GM19035 (cell line): ENCODE results near the gene SALL2.

Experiments used
- ATAC-seq: cut with Tn5 transposase; IDR thresholded peaks from one replicate; pipeline ENCODE4 v1.9.1; 2021; ENCODE audit not compliant: unreplicated experiment

SALL2 gene

DNA sequence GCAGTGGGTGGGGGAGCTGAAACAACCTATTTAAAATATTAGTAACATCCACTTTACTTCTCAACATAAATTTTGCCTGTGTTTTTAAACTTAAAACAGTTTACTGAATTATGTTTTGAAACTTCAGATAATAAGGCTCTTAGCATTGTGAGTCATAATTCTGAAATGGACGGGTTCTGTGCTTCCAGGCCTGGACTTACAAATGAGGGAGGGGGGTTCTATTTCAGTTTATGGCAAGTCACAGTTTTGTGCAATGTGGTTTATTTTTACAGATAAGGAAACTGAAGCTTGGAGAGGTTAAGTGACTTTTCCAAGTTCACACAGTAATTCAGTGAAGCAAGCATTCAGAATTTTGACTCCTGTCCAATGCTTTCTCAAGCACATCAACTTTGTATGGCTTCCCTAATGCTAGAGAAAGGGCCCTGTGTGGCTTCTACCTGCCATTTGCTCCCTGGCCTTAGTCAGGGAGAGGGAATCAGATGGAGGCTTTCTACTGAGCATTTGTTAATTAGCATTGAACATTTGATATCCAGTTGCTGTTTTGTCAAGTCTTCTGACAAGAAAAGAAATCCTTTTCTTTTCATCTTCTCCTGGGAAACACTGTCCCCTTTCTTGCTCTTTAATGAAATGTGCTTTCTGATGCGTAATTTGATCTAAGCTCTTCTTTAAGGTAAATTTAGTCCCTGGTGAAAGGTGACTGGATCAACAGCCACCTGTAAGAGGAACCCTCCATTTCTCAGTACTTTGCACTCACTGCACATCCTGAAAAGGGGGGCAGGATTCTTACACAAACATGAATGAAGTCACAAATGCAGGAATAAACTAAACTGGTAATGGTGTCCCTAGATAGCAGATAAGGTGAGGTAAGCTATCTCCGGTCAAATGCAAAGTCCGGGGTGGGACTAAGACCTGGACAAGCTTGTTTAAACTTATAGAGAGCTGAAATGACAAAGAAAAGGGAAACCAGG lies 2.5 kb upstream of the SALL2 start:
- no peak for ATAC-seq

DNA sequence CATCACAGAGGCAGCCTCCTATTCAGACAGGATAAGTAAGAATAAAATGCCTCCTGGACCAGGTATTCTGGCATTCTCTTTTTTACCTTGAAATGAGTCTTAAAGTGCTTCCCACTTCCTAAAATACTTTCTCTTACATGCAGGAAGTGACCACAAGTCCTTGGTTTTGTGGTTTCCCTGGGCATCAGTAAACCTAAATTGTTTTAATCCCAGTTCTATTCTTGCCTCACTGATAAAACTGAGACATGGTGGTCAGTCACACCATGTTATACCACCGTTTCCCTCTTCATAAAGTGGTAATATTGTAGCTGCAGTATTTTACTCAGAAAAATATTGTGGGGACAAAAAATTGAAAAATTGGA lies 1.2 kb upstream of the SALL2 start:
- ATAC-seq = no peak

DNA sequence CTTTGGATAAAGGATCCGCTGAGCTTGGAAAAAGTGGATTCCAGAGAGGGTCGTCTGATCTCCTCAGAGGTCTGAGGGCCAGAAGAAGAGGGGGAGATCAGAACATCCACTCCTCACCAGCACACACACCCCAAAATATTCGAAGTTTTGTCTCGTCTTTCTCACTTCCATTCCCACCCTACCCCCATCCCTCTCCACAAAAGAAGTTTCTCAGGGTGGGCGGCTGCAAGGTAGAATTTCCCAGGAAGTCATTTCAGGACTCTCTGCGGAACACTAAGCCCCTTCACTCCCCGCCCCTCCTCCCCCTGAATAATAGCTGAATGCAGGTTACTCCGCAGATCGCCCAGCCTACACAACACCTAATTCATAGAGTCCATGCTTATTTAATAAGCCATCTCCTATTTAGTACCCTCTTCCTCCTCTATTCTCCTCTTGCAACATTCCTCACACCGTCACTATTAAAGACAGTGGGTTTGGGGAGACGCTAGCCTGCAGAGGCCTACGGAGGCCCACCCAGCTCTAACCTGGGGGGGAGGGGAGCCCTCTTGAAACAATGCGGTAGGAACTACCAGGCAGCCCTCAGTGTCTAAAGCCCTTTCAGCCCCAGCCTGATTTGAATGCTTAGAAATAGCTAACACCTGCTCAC lies 649 bp upstream of the SALL2 start:
- no peak for ATAC-seq

DNA sequence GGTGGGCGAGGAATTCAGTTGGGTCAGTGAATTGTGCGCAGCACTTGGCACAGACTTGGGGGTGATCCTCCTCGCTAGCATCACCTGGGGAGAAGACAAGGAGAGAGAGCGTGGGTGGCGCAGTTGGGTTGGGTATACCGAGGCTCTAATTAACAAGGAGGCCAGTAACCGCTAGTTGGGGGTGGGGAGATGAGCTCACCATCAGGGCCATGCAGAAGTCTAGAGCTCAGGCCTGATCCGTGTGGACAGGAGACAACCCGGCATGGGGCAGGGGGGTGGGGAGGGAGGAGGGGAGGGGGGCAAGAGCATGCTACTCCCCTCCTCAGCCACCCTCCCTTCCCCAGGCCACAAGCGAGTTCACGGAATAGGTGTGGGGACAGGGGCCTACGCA lies 580 bp downstream of the SALL2 start:
- no peak for ATAC-seq

DNA sequence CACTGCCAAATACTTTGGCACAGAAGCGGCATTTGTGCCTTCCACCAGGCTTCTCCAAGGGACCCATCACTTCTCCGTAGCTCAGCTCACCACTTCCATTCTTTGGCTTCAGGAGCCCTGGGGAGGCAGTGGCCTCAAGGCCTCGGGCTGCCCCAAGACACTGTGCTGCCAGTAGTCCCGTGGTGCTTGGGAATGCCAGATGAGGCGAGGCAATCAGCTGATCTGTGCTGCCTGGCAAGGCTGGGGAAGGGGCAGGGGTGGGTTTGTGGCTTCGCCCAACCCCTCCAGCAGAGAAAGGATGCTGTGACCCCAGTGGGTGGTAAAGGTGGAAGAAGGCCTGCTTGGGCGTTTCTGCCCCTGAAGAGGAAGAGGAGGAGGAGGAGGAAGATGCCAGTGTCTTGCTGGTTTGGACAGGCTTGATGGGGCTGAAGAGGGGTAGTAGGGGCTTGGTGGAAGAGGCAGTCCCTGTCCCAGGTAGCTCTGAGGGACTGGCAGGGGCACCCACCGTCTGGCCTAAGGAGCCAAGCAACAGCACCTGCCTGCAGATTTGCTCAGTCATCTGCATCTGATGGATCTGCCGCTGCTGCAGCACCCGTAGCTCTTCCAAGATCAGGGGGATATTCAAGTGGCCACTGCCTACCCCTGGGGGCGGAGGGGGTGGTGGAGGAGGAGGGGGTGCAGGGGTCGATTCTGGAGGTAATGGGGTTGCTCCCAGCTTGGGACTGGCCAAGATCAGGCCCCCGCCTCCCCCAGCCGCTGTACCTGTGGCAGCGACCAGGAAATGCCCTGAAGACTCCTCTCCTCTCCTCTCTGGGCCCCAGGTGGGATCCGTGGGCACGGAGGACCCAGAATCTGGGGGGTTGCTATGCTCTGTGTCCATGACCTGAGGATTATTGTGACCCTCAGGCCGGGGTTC lies 1.3 kb downstream of the SALL2 start:
- no peak for ATAC-seq

DNA sequence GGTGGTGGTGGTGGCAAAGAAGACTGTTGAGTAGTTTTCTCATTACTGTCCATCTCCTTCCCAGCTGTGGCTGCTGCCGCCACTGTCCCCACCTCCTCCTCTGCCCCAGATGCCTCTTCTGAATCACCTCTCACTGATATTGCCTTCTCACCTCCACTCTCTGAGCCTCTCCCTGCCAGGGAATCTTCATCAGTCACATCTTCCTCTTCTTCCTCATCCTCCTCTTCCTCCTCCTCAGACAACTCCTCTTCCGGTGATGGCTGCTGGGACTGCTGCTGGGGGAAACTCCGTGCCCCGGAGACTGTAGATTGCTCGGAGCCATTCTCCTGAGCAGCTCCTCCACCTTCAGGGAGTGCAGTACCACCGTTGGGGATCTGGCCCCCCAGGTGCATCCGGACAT lies 2.9 kb downstream of the SALL2 start:
- no peak for ATAC-seq

DNA sequence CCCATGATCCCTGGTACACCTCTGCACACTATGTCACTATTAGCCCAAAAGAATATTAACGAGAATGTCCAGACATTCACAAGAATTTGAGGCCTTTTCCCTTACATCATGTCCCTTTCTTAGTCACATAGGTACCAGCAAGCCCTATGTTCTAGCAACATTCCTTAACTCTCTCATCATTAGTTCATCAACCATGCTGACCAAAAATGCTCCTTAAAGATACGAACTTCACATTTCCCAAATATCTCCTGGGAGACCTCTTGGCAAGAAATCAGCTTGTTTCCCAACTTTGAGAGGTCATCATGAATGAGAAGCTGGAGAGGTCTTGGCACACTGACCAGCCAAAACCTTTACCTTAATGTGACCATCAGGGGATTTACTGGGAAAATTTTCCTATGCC lies 4.6 kb downstream of the SALL2 start:
- ATAC-seq = no peak

DNA sequence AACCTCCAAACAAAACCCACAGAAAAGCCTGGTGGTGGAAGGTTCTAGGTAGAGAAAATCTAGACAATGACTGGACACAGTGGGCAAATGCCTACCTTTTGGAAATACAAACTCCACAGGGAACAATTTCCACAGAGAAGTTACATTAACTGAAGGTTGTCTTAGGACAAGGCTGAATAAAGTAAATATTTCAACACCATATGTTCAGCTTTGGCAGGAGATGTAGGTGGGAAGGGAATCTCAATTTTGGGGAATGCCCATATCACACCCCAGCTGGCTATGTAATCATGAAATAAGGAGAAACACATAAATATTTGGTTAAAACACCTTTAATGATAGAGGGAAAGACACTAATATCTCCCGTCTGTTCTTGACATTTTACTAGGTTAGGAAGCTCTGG lies 5.4 kb downstream of the SALL2 start:
- ATAC-seq = no peak

DNA sequence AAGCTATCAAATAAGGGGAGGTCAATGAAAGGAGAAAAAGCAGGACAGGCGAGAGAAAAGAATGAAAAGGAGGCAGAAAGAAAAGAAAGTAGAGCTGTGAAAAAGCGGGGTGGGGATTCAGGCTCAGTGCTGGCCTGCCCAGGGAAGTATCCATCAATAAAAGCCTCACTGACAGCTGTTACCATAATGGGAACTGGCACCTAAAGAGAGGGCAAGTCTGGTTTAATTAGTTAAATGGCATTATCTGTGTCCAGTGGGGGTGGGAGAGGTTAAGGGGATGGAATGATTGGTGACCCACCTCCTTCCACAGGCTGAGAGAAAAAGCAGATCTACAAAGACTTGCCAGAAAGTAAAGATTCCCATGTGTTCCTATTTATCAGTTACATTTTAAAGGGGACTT lies 7.4 kb downstream of the SALL2 start:
- no peak for ATAC-seq

DNA sequence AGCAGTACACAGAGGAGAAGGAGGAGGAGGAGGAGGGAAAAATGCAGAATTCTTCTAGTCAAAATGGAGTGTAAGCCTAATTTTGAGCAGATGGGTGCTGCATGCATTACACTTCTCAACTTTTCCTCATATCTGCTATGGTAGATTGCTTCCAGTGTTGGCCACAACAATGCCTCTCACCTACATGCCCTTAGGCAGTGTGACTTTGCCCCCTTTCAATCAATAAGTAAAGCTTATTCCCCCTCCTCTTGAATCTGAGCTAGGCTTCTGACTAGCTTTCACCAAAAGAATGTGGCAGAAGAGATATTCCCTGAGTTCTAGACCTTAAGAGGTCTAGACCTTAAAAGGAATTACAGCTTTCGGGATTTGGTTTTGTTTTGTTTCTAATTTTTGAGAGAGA lies 11.8 kb downstream of the SALL2 start:
- no peak for ATAC-seq

DNA sequence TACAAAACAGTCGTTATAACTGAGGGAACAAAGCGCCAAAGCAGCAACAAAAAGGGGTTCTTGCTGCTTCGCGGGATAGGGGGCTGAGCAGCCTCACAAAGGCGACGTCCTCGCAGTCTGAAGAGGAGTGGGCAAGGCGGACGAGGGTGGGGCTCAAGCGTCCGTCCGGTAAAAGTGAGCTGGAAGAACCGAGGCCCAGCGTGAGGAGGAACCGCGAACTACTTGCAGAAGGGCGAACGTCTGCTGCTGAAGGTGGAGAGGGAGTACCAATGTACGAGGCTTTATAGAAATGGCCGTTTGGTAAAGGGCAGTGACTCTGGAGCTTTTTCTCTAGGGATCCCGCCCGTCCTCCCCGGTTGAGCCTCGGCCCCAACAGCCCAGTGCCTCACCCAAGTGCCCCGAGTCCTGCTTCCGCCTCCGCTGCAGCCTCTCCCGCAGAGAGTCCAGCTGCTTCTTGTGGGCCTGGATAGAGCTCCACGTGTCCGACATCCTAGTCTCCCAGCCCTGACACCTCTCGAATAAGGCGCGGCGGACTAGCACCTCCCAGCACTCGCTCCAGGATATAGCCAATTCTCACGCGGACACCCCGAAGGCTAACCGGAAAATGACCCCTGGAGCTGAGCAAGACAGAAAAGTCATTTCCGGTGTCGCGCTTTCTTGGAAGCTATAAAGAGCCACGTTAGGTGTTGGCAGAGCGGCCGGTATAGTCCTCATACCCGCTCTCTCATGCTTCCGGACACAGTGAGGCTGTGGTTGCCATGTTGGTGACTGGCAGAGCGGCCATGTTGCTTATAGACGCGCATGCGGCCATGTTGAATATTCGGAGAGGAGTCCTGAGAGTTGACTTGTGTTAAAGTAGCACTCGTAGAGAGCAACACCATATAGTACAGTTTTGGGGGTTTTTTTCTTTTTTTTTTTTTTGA lies 15.2 kb downstream of the SALL2 start, which contains the start of gene METTL3:
Gene METTL3, minus strand, starts transcription at position 606 of the 923 bp plus-strand sequence. Its CDS starts 117 bp downstream, at position 489.
- peak; percentile 99 for ATAC-seq

DNA sequence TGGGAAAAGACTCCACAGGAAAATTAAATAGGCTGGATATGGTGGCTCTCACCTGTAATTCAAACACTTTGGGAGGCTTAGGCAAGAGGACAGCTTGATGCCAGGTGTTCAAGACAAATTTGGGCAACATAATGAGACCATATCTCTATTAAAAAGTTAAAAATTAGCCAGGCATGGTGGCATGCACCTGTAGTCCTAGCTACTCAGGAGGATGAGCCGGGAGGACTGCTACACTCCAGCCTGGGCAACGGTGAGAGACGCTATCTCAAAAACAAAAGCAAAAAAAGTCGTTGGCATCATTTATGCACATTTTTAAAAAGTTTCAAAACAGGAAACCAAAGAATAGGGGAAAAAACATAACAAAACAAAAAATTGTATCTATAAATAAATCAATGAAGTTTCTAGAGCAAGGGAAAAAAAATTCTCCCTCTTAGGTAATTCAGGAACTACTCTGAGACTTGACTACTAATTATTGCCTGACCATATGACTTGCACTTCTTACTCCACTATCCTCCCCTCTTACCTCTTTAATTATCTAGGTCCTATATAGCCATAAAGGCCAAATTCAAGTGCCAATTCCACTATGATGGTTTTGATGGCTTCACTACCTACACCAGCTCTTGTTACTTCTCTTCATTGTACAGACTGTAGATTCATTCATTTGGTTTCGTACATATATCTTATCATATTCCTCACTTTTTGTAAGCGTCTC lies 16.6 kb downstream of the SALL2 start:
- no peak for ATAC-seq

DNA sequence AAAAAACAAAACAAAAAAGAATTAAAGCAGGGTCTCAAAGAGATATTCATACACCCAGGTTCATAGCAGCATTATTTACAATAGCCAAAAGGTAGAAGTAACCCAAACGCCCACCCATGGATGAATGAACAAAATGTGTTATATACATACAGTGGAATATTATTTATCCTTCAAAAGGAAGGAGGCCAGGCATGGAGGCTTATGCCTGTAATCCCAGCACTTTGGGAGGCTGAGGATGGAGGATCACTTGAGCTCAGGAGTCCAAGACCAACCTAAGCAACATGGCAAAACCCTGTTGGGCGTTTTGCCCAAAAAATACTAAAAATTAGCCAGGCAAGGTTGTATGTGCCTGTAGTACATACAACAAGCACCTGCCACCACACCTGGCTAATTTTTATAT lies 19.6 kb downstream of the SALL2 start:
- no peak for ATAC-seq

DNA sequence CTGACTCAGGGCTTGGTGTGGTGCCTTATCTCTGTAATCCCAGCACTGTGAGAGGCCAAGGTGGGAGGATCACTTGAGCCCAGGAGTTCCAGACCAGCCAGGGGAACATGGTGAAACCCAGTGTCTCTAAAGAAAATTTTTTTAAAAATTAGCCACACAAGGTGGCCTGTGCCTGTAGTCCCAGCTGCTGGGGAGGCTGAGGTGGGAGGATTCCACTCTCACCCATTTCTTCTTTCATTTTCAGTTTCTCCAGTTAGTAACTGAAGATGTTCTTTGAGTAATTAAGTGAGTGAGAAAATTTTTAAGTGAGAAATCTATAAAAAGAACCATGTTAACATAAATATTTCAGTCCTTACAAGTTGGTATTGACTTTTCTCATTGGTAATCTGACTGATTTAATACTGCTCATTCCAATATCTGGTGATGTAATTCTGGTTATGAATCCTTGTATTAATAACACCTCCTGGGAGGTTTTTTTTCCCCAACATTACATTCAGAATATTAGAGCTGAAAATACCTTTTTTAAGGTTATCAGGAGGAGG lies 21.1 kb downstream of the SALL2 start:
- peak; percentile 83 for ATAC-seq

DNA sequence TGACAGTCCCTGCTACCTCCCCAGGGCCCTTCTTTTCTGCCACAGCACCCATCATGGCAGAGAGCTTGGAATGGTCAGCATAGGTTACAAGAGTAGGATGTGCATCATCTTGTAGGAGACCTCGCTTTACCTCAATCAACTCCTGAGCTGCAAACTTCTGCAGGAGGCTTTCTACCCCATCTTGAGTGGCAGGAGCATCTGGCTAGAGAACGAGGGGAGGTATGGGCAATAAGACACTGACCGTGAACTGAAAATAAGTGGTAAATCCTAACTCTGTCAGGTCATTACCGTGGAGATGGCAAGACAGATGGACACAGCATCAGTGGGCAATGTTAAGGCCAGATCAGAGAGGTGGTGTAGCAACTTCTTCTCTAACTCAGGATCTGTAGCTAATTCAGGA lies 22.8 kb downstream of the SALL2 start:
- no peak for ATAC-seq

DNA sequence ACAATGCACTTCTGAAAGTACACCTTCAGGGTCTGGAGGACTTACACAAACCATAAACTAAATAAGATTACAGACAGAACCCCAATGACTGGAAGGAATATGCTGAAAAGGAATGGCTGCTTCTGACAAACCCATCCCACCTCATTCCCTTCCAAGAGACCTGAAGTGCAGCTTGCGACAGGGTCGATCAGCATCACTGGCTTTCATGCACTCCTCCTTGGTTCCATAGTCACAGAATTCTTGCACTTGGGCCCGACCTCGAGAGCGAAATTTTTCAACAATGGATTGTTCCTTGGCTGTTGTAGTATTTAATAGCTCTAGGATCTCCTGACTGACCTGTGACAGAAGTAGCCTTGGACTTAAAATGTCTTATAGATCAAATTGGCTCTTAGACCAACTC lies 24.6 kb downstream of the SALL2 start:
- ATAC-seq = no peak

DNA sequence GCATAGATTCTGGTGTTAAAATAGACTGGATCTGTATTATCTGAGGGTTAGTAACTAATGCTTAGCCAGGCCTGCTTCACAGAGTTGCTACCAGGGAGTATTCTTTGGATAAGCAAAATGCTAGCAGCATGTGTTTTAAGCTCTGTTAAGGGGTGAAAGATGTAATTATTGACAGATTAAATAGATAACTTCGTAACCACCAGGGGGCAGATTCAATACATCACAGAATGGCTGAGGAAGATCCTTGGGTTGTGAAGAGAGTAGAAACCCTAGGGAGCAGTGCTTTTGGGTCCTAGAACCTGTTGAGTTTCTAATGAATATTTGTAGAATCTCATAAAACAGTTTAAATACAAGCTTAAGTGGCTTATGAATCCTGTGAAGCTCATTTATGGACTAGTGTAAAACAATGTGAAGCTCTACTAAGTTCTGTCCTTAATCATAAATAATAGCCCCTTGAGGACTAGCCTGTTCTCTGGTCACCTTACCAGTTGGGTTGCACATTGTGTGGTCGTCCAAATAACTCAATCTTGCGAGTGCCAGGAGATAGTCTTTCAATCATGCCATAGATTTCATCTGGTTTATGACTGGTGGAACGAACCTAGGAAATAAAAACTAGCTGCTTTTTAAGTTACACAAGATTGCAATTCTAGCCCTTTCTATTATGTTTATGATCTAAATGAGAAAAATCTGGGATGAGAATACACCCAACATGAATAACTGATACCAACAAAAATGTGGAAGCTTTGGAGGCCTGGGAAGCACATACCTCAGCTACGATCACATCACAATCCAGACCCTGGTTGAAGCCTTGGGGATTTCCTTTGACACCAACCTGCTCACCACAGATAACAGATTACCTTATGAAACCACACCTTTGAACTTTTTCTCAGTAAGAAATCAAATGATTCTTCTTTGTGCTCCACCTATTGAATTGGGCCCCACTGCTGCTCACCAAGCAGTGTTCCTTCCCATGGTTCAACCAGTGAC lies 27.3 kb downstream of the SALL2 start:
- peak; percentile 62 for ATAC-seq

DNA sequence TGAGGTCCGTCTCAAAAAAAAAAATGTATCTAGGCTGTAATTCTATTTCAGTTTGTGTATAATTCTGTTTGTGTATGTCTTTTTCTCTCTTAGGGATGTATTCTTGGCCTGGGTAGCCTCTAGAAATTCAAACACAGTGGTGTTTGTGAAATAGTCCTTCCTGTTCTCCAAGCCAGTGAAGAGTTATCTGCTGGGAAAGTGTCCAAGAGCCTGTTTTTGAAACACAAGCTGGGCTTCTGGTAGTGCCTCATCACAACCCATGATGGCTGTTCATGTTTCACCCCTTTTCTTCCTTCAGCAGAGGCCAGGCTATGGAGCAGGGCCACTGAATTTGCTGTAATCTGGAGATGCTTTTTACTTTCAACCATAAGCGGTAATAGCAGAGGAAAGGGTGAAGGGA lies 29.7 kb downstream of the SALL2 start:
- no peak for ATAC-seq
